ENCODE results near the gene DCDC2.
A peak's percentile ranks its signal among the peaks of the same experiment; 100 is the strongest.
"Not testable (repeated sequence)": the region's sequence is repeated elsewhere in the genome, so short reads cannot be mapped to it uniquely, and the experiment has no call there.

Gene DCDC2

GRCh38 chr6:24207413-24207812 lies 150.4 kb downstream of the DCDC2 start:
- DNase-seq = no peak

DNA sequence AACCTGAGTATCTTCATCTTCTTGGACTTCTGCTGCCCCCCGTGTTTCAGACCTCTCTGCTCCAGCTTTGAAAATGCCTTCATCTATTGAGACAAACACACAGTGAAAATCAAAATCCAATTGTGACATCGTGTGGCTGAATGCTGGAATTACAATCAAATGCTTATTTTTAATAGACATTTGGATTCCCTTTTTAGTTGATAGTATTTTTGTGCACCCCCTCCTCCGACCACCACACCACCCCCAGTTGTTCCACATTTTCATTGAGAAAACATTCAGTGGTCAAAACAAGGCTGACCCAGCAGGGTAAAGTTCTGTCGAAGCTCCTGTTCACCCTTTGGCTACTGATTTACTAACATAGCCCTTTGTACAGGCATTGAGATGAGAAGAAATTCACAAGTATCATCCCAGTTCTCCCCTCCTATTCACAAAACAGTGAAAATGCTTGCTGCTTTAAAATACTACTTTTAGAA lies 152.8 kb downstream of the DCDC2 start:
- peak; percentile 70 to 73 for DNase-seq

- not testable (repeated sequence) for DNase-seq
Measured at GRCh38 chr6:24204113-24204512, 153.7 kb downstream of the DCDC2 start.

GRCh38 chr6:24197892-24198291 lies 160.0 kb downstream of the DCDC2 start:
- DNase-seq = no peak

- no peak for DNase-seq
Measured at GRCh38 chr6:24195836-24196597, 161.8 kb downstream of the DCDC2 start.

DNA sequence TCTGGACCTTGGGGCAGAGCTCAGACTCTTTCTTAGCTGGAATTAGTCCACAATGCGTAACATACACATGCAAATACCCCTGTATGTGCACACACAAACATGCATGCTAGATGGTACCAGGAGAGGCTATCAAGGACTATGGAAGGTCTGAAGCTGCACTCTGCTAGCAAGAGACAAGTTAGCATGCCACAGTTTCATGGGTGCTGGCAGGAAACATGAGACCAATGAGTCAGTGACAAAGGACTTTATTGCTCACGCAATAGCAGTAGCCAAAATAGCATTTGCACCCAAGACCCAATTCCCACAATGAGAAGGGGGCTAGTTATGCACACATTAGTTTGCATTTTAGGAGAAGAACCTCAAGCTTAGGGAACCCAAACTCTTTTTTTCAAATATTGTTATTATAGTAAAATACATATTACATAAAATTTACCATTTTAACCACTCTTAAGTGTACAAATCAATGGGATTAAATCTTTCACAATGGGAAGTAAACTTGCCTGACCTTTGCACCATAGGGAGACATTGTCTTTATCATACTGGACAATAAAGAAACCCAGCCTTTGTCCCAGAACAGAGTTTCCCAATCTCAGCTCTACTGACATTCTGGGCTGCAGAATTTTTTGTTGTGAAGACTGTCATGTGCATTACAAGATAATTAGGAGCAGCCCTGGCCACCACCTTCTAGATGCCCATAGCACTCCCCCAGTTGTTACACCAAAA lies 162.7 kb downstream of the DCDC2 start:
- no peak for DNase-seq

DNA sequence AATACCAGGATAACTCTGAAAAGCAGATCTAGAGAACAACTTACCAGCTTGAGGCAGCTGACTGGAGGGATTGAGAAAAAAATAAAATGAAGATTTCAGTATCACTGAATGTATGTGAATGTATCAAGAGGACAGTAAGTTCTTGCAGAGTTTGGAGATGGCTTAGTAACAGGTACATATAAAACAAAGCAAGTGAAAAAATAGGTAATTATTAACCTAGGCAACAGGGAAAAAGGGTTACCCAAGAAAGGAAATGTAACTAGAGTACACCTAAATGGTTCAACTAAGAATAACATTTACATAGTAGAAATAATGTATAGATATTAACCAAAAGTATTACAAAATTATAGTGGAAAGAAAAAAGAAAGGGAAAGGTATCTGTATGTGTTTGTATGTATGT lies 164.5 kb downstream of the DCDC2 start:
- no peak for DNase-seq

DNA sequence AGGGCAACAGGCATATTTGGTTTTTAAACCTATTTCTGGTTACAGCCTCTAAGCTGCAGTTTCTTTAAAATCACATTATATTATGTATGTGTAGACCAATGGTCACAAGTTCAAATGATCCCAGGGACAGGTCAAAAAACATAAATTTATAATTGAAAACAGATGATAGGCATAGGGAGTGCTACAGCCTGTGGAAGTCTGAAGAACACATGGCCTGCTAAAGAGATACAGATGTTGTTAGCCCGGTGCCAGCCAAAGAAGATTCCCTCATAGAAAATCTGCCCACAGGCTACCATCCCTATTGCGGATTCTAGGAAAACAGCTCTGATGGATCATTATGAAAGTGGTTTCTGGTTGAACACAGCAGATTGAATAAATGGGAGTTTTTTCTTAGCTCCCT lies 166.5 kb downstream of the DCDC2 start:
- no peak for DNase-seq

DNA sequence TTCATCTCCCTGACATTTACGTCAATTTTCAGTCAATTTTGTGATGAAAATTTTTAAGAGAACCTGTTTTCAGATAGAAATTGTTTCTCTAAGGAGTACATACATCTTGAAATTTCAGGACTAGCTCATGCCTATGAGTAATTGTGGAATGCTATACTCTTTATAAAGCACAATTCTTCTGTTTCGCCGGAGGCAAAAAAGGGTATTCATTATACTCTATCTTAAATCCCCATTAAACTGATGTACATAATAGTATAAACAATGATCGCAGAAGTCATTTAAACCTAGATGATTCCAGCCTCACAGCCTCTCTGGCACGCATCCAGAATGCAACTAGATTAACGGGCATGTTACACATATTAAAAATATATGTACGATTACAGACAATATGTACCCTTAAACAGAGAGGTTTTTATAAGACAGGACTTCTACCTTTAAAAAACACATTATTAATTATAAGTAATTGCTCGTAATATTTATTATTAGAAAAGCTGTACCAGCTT lies 169.2 kb downstream of the DCDC2 start:
- DNase-seq = no peak

DNA sequence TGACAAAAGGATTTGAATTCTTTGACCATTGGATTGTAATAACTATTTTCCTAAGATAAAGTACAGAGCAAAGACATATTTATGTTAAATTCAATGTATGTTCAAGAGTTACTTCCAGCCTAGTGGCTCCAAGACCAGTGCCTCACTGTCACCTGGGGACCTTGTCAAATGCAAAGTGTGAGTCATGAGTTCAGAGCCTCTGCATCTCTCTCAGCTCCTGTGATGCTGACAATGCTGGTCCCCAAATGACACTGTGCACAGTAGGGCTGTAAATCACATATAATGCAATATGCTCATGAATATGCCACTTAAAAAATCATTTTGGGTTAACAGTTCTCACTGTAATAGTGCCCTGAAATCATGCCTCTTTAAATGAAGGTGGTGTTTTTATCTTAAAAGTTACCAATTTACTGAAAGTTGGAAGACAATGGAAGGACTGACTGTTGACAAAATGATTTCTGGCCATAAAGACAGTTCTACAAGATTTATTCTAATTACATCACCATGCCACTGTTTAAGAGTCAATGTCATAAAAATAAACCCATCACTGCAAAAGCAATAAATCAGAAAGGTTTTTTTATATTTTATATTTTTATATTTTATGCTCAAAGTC lies 169.8 kb downstream of the DCDC2 start:
- DNase-seq = no peak

- no peak for DNase-seq
Measured at GRCh38 chr6:24186349-24186748, 171.5 kb downstream of the DCDC2 start.

DNA sequence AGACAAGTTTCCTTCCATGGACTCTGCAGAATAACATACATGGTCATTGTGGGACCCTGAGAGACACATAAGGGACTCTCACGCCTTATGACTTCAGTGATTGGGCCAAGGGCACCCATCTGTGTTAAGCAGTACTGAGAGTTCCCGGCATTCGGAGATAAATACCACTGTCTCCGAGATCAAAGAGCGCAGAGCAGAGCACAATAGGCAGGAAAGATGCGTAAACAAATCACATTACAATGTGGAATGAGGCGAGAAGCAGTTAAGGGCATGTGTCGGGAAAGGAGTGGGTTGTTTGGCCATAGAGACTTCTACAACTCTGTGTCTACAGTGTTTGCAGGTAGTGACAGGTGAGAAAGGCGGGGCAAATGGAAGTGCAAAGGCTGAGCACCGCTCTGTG lies 174.3 kb downstream of the DCDC2 start:
- no peak for DNase-seq

GRCh38 chr6:24157886-24158285 lies 200.0 kb downstream of the DCDC2 start:
- no peak for DNase-seq

DNA sequence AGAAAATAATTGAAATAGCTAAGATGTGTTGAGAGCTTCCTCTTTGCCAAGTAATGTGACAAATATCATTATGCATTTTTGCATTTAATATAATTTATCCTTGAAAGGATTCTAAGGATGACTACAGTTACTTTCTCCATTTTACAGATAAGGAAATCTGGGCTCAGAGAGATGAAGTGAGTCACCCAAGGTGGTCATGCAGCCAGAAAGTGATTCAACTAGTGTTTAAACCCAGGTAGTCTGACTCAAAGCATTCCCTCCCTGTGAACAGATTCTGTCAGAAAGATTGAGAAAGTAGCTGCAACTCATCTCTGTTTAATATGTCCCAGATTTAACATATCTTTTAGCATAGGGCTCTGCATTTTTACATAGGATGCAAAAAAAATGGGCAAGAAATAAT lies 203.7 kb downstream of the DCDC2 start:
- DNase-seq = no peak

- no peak for DNase-seq
Measured at GRCh38 chr6:24152014-24152413, 205.8 kb downstream of the DCDC2 start.

DNA sequence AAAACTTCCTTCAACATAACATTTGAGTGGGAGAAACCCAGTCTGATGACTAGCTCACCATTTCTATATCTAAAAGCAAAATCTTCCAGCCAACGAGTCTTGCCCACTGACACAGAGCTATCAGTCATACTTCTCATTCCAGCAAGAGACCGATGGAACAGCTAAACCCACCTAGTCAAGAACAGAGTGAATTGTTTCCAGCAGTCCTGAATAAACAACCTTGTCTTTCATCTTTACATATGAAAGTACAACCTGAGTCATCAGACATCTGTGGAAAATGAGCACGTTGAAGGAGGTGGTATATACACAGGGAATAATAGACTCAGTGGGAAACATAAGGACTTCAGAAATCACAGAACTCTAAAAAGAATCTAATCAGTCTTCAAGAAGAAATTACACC lies 208.0 kb downstream of the DCDC2 start:
- no peak for DNase-seq

- DNase-seq = no peak
Measured at GRCh38 chr6:24149296-24149695, 208.6 kb downstream of the DCDC2 start.

DNA sequence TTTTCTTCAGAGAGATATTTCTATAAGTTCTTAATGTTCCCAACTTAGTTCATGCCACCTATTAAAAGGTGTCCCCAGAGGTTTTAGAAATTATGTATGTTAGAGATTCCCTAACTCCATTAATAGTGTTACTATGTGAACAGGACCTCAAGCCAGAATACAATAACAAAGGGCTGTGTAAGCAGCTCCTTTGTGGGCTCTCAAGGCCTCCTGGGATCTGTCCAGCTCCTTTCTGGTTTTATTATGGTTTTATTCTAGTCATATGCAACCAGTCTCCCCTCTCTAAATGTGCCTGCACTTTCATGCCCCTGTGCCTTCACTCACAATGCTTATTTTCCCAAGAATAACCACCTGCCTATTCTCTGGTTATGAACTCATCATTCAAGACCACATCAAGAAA lies 209.2 kb downstream of the DCDC2 start:
- DNase-seq = no peak

DNA sequence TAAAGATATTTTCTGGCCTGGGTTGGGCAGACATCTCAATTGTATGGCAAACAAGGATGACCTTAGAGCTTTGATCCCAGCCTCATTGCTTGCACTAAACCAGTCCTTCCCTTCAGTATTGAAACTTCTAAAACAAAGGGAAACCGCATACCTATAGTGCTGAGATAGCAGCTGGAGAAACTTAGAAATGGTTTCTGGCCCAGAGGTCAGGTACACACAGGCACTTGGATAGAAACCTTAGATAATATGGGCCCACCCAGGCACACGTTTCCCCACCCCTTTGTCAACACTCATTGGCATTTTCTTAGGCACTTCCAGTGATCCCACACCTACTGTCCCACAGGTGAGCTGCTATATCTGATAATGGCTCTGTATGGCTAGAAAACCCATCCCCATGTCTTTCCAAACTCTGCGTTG lies 209.7 kb downstream of the DCDC2 start:
- no peak for DNase-seq

DNA sequence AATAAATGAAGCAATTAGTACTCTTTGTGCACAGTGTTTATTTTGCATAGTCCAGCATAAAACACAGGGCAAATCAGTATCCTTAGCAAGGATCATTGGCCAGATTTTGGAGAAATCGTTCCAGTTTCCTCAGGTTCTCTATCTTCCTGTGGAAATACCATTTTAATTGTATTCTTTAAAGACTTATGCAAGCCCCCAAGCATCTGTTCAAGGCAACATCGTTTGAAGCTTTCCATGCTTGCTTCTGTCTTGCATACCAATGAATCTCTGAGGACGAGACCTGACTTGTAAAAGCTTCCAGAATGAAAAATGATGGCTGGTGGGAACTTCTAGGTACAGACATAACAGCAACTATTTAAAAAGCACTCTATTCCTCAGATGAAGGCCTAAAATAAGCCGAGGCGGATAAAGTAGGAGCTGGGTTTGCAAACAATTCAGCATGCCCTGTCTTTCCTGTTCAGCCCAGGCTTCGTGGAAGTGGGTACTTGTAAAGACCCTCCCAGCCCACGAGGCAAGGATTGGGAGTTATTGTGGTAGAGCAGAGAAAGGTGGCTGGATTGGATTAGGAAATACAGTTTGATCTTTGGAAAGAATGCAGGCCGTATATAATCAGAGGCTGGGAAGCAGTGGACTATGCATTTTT lies 210.2 kb downstream of the DCDC2 start:
- DNase-seq = no peak

DNA sequence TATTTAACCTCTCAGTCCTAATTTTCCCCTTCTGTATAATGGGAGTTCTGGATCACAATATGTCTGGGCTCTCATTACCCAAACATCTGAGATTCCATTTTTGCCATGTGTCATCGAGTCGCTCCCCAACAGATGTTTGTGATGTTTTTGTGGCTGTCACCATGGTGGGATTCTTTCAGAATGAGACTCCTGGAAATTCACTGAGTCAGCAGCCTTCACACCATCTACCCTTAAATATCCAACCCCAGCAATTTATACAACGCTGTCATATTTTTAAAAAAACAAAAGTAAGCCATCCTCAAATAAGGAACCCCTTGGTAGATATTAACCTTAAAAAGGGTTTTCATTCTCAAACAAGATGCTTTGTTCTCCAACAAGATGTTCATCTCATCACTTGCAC lies 211.0 kb downstream of the DCDC2 start:
- DNase-seq = no peak

GRCh38 chr6:24145690-24146131 lies 212.1 kb downstream of the DCDC2 start:
- no peak for DNase-seq

DNA sequence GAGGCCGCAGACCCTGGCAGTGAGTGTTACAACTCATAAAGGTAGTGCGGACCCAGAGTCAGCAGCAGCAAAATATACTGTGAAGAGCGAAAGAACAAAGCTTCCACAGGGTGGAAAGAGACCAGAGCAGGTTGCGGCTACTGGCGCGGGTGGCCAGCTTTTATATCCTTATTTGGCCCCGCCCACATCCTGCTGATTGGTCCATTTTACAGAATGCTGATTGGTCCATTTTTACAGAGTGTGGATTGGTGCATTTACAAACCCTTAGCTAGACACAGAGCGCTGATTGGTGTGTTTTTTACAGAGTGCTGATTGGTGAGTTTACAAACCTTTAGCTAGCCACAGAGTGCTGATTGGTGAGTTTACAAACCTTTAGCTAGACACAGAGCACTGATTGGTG lies 215.1 kb downstream of the DCDC2 start:
- not testable (repeated sequence) for DNase-seq
